Bone marrow (tissue), 2 donors: ENCODE measurements around the gene PPIL6.
A peak's percentile ranks its signal among the peaks of the same experiment; 100 is the strongest.

Source experiments
- DNase-seq, 2 donors: peaks; one replicate each; lab custom pipeline; 2025; lab: John Stamatoyannopoulos, UW

PPIL6 gene

DNA sequence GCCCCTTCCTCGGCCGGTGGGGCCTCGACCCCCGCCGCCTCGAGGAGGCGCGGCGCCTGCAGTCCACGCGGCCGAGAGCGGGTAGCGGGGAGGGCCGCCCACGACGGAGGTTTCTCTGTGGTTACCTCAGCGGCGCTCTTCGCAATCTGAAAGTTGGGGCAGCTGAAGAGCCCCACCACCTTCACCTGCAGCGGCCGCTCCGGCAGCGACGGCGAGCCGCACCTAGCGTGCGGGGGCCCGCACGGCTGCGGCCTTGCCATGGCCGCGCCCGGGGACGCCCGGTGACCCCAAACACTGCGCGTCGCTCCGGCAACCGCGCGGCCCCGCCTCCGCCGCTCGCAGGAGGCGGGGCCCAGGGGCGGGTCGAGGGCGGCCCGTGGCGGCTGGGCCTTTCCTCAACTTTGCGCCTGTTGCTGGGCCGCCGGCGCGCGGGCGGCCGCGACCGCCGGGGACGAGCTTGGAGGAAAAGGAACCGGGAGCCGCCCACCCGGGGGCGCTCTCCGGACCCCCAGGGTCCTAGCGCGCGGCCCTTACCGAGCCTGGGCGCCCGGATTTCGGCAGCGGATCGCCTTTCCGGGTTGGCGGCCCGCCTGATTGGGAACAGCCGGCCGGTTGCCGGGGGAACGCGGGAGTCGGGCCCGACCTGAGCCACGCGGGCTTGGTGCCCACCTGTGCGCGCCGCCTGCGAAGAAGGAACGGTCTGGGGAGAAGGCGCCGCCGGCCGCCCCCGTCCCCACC lies at the start of gene PPIL6, which contains the start of gene SMPD2:
Gene PPIL6 (minus strand): TSS at position 298 of the 738 bp plus-strand sequence. CDS start 38 bp downstream, at position 260.
Gene SMPD2 (plus strand): TSS at position 394 of the 738 bp plus-strand sequence. CDS start 398 bp downstream, outside the sequence.
- DNase-seq = peak; percentile 49 to 85

DNA sequence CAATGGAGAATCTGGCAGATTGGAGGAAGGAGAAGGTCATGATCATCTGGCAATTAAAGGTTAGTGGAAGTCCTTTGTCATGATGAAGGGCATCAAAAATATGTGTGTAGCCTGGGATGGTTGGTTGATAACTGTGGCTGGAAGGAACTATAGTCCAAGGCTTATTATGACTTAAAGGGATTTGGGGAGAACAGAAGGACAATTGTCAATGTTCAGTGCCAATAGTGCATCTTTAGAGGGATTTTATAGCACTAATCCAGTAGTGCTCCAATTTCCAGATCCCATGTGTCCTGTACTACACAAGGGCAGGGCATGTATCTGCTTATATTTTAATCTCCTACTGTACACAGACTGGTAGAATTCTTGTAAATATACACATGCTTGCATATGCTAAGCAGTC lies 47.6 kb upstream of the PPIL6 start:
- DNase-seq = no peak

DNA sequence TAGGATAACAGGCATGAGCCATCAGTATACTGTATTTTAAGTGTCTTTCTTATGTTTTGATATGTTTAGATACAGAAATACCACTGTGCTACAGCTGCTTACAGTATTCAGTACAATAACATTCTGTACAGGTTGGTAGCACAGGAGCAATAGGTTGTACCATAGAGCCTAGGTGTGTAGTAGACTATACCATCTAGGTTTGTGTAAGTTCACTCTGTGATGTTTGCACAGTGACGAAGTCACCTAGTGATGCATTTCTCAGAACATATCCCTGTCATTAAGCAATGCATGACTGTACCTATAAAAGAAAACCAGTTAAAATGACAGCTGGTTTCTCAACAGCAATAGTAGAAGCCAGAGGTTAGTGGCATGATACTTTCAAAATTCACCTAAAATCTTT lies 45.6 kb upstream of the PPIL6 start:
- DNase-seq = no peak

DNA sequence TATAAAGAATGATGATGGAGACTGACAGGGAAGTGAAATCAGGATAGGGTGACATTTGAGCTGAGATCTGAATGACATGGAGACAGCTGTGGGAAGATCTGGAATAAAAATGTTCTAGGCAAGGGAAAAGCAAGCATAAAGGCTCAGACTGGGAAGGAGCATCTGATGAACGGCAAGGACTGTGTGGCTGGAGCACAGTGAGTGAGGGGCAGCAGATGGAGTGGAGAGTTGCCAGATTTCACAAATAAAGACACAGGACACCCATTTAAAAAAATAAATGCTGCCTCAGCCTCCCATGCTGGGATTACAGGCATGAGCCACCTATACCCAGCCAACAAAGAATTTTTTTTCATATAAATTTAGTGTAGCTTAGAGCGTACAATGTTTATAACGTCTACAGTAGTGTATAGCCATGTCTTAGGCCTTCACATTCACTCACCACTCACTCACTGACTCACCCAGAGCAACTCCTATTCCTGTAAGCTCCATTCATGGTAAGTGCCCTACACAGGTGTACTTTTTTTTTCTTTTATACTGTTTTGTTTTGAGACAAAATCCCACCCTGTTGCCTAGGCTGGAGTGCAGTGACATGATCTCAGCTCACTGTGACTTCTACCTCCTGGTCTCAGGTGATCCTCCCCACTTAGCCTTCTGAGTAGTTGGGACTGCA lies 45.0 kb upstream of the PPIL6 start:
- DNase-seq = no peak

DNA sequence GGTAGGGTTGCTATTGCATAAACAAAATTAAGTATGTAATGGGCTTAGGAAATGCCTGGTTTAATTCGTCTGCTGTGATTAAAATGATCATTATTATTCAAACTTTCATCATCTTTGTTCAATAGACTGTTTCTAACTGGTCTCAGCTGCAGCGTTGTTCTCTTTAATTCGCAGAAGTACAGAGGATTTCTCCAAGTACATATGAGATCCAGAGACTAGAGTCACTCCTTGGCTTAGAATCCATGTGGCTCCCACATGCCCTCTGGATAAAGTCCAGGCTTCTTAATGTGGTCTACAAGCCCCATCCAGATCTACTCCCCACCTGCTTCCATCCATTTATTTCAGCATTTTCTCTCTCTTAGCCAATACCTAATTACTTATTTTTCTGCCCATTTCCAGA lies 43.7 kb upstream of the PPIL6 start:
- no peak for DNase-seq

DNA sequence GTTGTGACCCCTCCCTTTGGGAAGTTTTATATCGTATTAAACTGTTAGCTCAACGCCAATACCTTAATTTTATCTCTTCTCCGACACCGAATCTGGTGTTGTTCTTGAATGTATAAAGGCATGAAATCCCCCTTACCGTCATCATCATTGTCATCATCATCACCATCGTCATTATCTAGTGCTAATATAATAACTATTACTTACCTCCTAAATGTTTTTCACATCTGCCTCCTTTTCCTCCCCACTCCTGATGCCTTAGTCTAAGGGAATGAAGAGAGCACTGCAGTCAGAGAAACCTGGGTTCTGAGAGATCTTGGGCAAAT lies 43.3 kb upstream of the PPIL6 start:
- no peak for DNase-seq

DNA sequence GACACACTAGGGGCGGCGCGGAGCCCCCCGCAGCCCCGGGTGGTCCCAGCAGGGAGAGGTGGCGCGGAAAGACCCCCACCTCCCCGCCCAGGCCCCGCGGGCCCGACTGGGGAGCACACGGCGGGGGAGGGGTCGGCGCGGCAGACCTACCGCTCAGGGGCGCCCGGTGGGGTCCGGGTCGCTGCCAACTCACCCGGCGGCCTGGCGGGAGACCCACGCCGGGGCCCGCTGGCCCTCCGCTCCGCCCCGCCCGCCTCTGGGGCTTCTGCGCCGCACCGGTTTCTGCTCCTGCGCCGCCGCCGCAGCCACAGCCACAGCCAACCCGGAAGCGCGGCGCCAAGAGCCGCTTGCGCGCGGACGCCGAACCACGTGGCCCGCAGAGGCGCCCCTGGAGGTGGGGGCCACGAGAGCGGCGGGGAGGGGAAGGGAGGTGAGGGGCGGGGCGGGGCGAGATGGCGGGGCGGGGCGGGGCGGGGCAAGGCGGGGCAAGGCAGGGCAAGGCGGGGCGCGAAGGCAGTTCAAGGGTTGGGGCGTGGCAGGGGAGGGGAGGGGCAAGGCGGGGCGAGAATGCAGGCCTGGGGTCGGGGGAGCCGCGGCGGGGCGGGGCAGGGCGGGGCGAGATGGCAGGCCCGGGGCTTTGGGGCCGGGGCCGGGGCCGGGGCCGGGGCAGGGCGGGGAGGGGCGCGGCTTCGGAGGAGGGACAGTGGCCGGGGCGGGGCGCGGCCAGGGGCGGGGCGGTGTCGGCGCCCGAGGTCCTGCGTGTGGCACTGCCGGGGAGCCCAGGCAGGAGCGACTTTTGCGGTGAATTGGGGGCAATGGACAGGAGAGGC lies 42.7 kb upstream of the PPIL6 start, which contains the start of gene ZBTB24:
Gene ZBTB24 (minus strand): TSS at position 315 of the 830 bp plus-strand sequence. CDS start 1,193 bp downstream, outside the sequence.
- DNase-seq = peak; percentile 76 to 81

DNA sequence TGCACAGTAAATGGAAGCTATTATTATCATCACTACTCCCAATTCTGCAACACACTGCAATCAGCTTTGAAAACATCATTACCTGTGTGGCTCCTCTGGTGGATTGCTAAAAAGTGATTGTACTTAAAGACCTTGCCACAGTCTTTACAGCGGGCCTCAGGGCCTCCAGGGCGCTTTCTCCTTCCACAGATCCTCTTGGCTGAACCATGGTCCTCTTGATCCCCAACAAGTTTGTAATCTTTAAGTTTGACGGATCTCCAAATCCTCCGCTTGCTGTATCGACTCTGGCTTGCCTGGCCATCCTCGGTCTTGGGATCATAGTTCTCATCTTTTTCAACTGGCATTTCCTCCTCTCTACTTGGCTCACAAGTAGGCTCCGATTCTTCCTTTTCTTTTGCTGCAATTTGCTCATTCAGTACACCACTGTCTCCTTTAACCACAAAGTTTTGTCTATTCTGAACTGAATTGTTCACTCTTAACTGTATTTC lies 40.6 kb upstream of the PPIL6 start:
- no peak for DNase-seq

DNA sequence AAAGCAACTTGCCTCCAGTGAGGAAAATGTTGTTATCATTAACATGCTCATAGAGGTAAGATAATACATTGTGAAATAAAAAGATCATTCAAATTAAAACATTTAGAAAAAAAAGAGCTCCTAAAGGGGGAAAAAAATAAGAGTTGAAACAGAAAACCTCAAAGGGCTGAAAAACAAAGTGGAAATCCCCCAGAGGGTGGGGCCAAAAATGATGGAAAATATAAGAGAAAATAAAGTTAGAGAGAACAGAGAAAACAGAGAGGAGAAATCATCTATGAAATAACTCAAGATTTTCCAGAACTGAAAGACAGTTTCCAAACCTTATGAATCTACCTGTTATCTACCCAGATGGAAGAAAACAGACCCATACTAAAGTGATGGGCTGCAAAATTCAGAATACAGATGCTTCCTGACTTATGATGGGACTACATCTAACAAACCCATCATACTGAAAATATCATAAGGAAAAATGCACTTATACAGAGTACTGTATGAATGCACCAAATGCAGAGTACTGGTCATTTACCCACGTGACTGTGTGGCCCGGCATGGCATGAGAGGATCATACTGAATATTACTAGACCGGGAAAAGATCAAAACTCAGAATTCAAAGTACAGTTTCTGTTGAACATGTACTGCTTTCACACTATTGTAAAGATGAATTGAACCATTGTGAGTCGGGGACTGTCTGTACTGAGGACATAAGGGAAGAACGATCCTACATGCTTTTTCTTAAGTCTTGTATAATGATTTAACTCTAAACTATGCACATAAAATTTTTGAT lies 38.6 kb upstream of the PPIL6 start:
- DNase-seq = no peak

DNA sequence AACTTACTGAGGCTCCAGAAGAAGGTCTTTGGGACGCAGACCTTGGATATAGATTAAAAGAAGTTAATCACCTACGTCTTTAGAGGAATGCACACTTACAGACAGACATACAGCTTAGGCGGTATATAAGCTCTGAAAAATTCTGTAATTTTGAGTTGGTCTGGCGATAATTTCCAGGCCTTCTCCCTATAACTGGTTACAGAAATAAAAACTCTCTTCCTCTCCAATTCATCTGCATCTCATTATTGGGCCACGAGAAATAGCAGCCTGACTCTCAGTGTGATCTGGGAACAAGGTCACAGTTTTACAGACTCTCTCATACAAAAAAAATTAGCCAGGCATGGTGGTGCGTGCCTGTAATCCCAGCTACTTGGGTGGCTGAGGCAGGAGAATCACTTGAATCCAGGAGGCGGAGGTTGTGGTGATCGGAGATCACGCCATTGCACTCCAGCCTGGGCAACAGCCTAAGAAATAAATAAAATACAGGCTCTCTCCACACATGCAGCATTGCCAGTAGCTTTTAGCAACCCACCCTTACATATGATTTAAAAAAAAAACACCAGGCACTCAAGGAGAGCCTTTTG lies 37.9 kb upstream of the PPIL6 start:
- DNase-seq = no peak

DNA sequence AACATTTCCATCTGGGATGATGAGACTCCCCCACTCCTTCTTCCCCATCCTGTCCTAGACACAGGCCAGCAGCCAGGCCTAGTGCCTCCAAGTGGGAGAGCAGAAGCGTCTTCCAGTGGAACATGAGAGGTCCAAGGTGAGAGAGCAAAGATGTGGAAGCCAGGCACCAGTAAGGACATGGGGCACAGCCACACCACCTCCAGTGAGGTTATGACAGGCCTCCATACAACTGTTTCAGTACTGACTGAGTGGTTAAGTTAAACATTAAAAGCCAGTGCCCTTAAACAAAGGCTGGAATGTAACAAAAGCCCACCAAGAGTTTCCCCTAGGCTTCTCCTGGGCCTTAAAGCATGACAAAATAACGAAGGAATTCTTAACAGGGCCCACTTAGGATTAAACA lies 37.3 kb upstream of the PPIL6 start:
- DNase-seq = no peak

DNA sequence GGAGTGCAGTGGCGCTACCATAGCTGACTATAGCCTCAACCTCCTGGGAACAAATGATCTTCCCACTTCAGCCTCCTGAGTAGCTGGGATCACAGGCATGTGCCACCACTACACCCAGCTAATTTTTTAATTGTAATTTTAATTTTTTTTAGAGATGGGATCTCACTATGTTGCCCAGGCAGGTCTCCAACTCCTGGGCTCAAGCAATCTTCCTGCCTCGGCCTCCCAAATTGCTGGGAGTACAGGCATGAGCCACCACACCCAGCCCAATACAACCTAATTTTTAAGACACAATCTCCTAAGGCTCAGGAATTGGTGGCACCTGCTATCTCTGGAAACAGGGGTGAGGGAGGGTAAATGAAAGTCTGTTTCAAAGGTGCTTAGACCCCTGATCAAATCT lies 36.8 kb upstream of the PPIL6 start:
- DNase-seq = no peak

DNA sequence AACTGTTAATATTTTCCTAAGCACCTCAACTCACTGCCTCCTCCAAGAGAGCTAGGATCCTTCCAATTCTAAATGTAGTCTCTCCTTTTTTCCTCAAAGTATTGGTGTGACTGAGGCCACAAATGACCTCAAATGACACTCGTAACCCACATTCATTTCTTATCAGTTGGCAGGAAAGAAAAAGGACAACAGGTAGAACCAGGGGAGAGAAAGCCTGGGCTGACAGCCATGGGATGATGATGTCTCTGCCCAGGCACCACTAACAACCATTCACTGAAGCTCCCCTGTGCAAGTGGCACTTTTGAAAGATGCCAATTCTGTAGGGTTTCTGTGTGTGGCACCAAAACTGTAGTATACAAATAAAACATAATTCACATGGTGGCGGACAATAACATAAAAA lies 35.2 kb upstream of the PPIL6 start:
- no peak for DNase-seq

DNA sequence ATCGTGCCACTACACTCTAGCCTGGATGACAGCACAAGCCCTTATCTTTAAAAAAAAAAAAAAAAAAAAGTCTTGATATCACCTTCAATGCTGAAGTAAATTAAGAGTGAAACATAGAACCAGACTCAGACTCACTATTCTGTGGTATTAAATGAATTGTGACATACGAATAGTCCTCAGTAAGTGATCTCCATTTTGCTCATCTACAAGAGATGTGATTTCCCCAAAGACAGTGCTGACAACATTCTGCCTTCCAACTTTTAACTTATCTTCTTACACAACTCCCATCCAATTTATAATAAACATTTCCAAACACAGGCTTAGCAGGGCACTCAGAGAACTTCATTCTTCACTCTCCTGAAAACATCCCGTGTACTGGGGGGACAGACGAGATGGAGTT lies 34.6 kb upstream of the PPIL6 start:
- no peak for DNase-seq

DNA sequence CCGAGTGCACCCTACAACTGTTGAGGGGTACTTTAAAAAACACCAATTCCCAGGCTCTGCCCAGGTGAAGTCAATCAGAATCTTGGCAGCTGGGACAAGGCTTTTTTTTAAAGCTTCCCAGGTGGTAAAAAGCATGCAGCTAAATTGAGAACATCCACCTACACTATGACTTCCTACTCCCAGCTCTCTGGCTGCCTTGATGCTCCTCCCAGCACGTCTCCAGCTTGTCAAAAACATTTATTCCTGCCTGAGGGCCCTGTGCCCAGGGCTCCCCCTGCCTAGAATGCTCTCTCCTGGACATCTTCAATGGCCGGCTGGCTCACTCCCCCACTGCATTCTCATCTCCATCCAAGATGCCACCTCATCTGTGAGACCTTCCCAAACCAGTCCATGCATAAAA lies 32.7 kb upstream of the PPIL6 start:
- no peak for DNase-seq

DNA sequence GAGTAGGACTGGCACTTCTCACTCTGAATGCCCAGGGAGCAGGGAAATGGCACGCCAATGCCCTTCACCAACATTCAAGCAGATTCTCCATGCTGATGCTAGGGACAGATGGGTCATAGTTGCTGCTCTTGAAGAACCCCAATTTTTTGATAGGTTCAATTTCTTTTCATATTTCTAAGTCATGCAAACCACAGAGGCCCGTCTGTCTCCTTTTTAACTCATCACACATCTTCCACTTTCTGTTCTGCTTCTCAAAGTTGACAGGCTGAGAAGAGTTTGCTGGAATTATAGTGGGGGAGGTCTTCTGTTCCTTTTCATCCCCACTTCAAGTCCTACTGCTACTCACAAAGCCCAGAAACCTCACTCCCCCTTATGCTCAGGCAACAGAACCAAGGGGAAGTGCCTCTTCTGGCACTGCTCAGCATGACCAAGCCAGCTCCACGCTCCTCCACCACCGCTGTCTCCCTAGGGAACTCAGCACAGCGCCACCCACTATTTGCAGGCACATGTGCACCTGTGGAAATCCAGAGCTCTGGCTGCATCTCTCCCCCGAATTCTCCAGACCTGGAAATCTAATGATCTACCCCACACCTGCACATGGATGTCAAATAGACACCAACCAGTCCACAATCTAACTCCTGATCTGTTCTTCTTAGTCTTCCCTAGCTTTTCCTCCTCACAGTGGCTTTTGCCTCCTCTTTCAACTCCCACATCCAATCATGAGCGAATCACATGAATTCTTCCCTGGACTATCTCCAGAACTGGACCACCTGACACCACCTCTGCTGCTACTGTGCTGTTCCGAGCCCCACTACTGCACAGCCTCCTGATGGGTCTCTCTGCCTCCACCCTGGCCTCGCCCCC lies 31.9 kb upstream of the PPIL6 start:
- DNase-seq = no peak

DNA sequence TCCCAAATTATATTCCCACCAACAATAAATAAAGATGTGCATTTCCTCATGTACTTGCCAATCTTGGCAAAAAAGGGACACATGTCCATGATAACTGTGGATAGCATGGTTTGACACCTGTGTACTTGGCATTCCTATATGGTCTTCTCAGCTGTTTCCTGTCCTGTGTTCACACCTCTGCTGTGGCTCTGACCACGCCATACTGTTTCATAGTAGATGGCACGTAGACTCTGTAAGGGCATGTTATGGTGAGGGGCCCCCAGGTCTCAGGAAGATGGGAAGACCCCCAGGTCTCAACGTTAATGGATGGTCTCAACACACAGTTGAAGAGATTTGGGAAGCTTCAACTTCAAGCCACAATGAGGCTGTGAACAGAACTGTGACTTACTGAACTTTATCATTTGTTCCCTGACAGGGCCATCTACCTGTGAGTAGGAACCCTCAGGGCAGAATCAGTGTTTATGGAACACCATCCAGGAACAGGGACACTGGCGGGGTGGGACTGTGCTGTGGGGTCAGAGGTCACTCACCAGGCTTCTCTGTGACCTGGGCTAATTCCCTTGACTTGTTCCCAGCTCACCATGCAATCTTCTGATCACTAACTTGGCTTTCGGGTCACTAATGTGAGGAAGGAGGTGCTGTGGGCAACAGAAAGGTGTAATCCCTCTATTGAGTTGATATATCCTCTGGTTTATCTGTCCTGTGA lies 30.8 kb upstream of the PPIL6 start:
- no peak for DNase-seq

DNA sequence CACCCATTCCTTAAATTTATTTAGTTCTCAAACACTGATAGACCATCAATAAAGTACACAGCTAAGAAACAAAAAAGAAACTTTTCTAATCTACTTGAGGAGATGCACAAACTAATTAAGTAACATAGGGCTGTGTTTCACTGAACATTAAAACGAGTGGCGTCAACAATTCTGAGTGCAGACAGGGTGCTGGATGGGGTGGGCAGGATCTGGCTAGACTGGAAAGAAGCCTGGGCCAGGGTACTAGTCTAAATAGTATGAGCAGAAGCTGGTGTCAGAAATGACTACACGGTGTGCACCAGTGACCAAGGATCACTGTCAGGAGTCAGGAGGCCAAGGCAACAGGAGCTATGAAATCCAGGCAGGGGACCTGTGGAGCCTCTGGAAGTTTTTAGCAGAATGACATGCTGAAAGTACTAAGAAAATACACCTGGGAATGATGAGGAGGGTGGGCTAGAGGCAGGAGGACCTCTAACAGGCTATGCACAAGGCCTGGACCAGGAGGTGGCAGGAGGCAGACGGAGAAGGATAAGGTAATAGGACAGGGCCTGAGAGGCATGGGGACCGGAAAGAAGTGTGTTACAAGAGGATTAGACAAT lies 29.3 kb upstream of the PPIL6 start:
- DNase-seq = no peak

DNA sequence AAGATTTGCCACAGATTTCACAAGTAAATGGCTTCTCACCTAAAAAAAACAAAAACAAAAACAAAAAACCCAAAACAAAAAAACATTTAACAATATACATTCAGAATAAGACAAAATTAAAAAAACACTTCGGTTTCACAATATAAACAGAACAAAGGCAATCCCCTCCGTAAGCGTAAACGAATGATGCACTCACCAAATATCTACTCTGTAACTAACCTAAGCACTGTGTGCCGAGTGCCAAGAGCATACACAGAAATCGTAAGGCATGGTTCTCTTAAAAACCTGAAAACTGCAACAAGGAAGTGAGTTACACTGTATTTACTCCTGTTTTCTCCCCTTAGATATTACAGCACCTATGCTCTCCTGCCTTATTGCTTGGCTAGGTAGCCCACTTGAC lies 27.3 kb upstream of the PPIL6 start:
- DNase-seq = no peak
